GM18909 (cell line): ENCODE measurements around the gene QRICH1.
"Not testable (repeated sequence)": the region's sequence is repeated elsewhere in the genome, so short reads cannot be mapped to it uniquely, and the experiment has no call there.

ENCODE experiments used
- ATAC-seq: cut with Tn5 transposase; IDR thresholded peaks from one replicate; pipeline ENCODE4 v1.9.1; 2021; ENCODE audit warnings: mild to moderate bottlenecking; ENCODE audit not compliant: unreplicated experiment, poor library complexity

Gene QRICH1

GRCh38 chr3:49020330-49021212 is 73.3 kb downstream of the QRICH1 start:
- ATAC-seq, result peak; percentile 2

- ATAC-seq, result no peak
Observed at GRCh38 chr3:49019941-49020329, 73.9 kb downstream of the QRICH1 start.

GRCh38 chr3:49018707-49019006 is 75.2 kb downstream of the QRICH1 start:
- no peak for ATAC-seq

- no peak for ATAC-seq
Observed at GRCh38 chr3:49017971-49018706, 75.7 kb downstream of the QRICH1 start, which contains the start of gene DALRD3. TSS of gene DALRD3 (minus strand) at chr3:49018580. CDS start at chr3:49018564, 16 bp downstream.

- ATAC-seq, result no peak
Observed at GRCh38 chr3:49017229-49017970, 76.5 kb downstream of the QRICH1 start.

GRCh38 chr3:49016414-49017228 is 77.2 kb downstream of the QRICH1 start:
- ATAC-seq, result no peak

- ATAC-seq, result no peak
Observed at GRCh38 chr3:49015765-49016164, 78.1 kb downstream of the QRICH1 start.

DNA sequence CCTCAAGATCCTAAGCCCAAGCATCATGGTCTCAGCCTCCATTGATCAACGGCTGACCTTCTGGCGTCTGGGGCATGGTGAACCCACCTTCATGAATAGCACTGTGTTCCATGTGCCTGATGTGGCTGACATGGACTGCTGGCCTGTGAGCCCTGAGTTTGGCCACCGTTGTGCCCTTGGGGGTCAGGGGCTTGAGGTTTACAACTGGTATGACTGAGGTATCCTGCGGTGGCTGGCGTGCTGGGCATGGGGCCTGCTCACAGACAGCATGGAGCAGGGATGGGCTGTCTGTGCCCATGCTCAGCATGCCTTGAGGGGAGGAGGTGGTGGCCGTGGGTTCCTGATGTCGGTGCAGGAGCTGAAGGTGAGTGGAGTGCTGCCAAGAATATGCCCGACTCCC is 78.8 kb downstream of the QRICH1 start:
- ATAC-seq, result no peak

DNA sequence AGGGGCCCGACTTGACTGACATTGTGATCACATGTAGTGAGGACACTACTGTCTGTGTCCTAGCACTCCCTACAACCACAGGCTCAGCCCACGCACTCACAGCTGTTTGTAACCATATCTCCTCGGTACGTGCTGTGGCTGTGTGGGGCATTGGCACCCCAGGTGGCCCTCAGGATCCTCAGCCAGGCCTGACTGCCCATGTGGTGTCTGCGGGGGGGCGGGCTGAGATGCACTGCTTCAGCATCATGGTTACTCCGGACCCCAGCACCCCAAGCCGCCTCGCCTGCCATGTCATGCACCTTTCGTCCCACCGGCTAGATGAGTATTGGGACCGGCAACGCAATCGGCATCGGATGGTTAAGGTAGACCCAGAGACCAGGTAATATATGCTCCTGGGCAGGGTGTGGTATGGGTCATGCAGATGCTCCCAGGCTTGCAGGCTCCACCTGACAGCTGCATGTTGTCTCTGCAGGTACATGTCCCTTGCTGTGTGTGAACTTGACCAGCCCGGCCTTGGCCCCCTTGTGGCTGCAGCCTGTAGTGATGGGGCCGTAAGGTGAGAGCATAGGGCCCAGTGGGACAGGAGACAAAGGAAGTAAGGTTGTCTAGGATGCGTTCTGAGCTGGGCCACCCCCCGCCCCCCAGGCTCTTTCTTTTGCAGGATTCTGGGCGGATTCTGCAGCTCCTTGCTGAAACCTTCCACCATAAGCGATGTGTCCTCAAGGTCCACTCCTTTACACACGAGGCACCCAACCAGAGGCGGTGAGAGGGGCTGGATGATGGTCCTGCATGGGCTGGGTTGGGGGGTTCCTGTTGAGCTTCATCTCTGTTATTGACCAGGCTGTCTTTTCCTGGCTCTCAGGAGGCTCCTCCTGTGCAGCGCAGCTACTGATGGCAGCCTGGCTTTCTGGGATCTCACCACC is 79.9 kb downstream of the QRICH1 start:
- no peak for ATAC-seq

DNA sequence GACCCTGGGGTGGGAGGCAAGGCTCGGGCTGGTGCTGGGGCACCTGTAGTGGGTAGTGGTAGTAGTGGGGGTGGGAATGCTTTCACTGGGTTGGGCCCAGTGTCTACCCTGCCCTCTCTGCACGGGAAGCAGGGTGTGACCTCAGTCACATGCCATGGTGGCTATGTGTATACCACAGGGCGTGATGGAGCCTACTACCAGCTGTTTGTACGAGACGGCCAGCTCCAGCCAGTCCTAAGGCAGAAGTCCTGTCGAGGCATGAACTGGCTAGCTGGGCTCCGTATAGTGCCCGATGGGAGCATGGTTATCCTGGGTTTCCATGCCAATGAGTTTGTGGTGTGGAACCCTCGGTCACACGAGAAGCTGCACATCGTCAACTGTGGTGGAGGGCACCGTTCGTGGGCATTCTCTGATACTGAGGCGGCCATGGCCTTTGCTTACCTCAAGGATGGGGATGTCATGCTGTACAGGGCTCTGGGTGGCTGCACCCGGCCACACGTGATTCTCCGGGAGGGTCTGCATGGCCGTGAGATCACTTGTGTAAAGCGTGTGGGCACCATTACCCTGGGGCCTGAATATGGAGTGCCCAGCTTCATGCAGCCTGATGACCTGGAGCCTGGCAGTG is 80.6 kb downstream of the QRICH1 start:
- ATAC-seq, result no peak

DNA sequence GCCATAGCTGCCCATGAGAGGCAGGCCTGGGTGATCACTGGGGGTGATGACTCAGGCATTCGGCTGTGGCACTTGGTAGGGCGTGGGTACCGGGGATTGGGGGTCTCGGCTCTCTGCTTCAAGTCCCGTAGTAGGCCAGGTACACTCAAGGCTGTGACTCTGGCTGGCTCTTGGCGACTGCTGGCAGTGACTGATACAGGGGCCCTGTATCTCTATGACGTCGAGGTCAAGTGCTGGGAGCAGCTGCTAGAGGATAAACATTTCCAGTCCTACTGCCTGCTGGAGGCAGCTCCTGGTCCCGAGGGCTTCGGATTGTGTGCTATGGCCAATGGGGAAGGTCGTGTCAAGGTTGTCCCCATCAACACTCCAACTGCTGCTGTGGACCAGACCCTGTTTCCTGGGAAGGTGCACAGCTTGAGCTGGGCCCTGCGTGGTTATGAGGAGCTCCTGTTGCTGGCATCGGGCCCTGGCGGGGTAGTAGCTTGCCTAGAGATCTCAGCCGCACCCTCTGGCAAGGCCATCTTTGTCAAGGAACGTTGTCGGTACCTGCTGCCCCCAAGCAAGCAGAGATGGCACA is 81.3 kb downstream of the QRICH1 start:
- ATAC-seq, result no peak

- no peak for ATAC-seq
Observed at GRCh38 chr3:49009396-49009795, 84.5 kb downstream of the QRICH1 start.

DNA sequence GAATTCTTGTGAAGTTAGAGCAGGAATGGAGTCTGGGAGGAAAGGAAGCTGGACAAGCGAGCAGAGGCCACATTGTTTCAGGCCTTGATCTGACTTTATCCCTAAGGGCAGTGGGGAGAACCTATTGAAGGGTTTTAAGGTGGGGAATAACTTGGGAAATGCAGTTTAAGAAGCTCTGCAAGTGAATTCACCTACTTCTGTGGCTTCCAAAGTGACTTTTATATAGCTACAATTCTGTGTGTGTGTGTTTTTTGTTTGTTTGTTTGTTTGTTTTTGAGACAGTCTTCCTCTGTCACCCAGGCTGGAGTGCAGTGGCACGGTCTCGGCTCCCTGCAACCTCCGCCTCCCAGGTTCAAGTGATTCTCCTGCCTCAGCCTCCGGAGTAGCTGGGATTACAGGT is 85.2 kb downstream of the QRICH1 start:
- not testable (repeated sequence) for ATAC-seq

- ATAC-seq, result peak; percentile 41
Observed at GRCh38 chr3:49007771-49008528, 85.9 kb downstream of the QRICH1 start.

DNA sequence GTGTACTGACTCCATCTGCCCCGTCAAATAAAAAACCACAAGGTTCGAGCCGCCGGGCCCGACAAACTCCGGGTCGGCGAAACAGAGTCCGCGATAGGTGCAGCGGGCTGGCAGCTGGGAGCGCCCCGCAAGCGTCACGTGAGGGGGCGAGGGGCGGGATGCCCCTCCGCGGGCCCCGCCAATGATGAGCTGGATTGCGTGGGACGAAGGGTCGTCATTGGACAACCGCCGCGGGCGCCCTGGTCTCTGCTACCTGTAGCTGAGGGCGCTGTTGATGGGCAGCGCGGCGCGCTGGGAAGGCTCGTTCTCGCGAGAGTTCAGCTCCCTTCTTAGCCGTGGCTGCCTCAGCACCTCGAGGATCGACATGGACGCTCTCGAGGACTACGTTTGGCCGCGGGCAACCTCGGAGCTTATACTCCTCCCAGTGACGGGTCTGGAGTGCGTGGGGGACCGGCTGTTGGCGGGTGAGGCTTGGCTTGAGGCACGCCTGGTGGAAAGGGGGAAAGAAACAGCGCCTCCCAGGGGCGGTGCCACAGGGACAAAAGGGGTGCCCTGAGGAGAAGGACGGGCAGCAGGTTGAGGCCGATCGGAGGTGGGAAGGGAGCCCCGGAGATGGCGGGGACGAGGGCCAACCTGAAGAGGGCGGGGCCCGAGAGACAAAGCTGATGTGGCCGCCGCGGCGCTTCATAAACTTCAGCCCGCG is 86.7 kb downstream of the QRICH1 start, which contains the start of gene WDR6:
Gene WDR6 (plus strand): TSS at position 324 of the 703 bp plus-strand sequence. CDS start 41 bp downstream, at position 365.
- ATAC-seq, result peak; percentile 86

DNA sequence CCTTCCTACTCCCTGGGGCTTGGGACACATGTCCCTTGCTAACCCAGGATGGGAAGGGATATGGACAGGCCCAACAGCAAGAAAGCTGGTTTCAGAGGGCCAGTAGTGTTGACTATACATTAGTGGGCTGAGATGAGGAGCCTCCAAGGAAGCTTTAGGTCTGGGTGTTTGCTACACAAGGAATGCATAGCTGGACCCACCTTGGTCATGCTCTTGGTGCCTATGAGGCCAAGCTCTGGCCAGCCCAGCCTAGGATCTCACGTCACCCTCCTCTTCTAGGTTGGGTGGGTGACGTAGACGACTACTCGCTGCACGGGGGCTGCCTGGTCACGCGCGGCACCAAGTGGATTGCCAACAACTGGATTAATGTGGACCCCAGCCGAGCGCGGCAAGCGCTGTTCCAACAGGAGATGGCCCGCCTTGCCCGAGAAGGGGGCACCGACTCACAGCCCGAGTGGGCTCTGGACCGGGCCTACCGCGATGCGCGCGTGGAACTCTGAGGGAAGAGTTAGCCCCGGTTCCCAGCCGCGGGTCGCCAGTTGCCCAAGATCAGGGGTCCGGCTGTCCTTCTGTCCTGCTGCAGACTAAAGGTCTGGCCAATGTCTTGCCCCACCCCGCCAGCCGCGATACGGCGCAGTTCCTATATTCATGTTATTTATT is 87.3 kb downstream of the QRICH1 start:
- peak; percentile 2 for ATAC-seq
